Measurements from ENCODE around the gene ACKR3.

- TF ChIP-seq CTCF (conservative IDR thresholded peaks at IDR 0.05) (no peak), EZH2 (IDR thresholded peaks at IDR 0.05; ENCODE audit: low read depth) (no peak)
Measured at GRCh38 chr2:236551471-236552211, 18.0 kb upstream of the ACKR3 start.
